GM19455 (cell line): Measurements from ENCODE around the gene PTGR1.
"Not testable (repeated sequence)": the region's sequence is repeated elsewhere in the genome, so short reads cannot be mapped to it uniquely, and the experiment has no call there.

Source experiments
- ATAC-seq: cut with Tn5 transposase; IDR thresholded peaks from one replicate; pipeline ENCODE4 v1.9.1; 2021; ENCODE audit not compliant: unreplicated experiment

Gene PTGR1

GRCh38 chr9:111615928-111616327 lies 16.5 kb upstream of the PTGR1 start:
- ATAC-seq = no peak

DNA sequence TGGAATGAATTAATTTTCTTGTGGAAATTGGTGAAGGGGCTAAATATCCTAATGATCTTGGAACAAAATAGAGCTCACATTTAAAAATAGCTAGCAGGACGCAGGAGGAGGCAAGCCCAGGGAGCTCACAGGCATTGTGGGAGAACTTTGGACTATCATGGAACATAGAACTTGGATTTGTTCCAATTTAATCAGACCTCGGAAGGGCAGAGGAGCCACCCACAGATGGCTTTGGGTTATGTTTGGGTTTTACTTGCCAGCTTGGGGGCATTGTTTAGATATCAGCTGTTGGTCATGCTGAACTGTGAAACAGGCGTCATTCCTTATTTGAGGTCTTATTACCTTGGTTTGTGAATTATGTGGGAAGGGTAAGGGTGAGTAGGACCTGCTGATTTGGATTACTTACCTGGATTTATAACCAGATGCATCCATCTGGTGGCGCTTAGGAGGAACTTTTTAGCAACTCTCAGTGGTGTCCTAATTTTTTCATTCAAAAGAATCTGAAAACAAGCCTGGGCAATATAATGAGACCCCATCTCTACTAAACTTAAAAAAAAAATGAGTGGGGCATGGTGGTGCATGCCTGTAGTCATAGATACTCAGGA lies 14.1 kb upstream of the PTGR1 start:
- ATAC-seq = no peak

GRCh38 chr9:111610845-111611244 lies 11.4 kb upstream of the PTGR1 start:
- no peak for ATAC-seq

DNA sequence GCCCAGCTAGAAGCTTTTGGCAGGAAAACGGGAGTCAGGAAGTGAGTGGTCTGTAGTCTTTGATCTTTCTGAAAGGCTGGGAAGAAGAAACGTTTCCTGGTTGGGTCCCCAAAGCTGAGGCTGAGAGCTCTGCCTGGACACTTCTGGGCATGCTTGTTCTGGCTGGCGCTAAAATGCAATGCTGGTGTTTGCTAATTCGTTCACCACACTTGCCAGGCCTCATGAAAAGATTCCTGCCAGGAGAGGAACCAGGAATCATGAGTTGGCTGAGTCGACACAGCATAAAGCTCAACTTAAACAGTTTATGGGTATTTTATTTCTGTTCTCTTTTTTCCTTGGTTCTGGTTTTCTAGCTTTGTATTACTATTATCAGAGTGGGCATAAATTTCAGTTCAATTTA lies 10.7 kb upstream of the PTGR1 start:
- no peak for ATAC-seq

GRCh38 chr9:111605041-111605559 lies 5.7 kb upstream of the PTGR1 start:
- no peak for ATAC-seq

DNA sequence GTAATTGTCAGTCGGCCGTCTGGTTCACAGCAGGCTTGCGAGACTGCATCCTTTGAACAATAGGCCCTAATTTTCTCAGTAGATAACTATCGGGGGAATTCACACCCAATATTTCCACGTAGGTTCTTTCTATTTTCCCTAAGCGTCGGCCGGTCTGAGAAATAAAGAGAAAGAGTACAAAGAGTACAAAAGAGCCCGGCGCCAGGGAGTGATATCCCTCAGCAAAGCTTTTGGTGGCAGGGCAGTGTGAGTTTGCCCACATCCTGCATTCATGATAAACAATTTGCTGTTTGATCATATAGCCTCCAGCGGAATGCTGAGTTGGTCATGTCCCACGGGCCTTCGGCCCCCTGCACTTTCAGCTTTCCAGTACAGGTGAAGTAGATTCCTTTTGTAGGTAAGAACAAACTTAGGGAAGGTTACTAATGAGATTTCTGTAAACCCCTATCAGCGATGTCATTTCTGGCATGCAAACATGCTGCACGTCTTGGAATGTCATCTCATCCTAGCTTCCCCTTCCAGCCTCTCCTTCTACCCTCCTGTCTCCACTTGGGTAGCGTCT lies 4.7 kb upstream of the PTGR1 start:
- no peak for ATAC-seq

GRCh38 chr9:111603041-111603440 lies 3.6 kb upstream of the PTGR1 start:
- ATAC-seq = no peak

- no peak for ATAC-seq
Measured at GRCh38 chr9:111601237-111602018, 2.0 kb upstream of the PTGR1 start.

DNA sequence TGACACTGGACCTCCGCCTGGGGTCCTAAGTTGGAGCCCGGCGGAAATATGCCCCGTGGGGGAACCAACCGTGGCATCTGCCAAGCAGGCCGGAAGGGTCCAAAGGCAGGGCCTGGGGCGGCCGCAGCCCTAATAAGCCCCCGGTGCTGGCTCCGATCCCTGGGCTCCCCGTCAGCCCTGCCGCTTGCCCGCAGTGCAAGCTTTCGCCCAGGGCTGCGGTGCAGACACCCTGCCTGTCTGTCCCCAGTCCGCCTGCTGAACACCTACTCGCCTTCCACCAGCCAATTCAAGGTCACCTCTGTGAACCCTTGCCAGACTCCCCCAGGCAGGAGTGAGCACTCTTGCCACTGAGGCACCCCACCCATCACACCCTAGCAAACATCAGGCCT lies 502 bp upstream of the PTGR1 start:
- no peak for ATAC-seq

- no peak for ATAC-seq
Measured at GRCh38 chr9:111598733-111599091, 735 bp downstream of the PTGR1 start.

- ATAC-seq = peak; percentile 44
Measured at GRCh38 chr9:111597852-111598732, 1.4 kb downstream of the PTGR1 start.

DNA sequence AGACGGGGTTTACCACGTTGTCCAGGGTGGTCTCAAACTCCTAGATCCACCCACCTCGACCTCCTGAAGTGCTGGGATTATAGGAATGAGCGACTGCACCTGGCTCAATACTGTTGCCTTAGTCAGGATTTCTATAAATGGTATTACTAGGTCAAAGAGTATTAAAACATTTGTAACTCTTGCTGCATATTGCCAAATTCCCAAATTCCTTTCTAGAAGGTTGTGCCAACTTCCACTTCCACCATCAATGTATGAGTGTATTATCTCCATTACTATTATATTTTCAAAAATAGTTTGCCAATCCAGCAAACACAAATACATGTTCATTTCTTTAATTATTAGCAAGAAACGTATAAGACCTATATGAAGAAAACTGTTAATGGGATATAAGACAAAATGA lies 10.6 kb downstream of the PTGR1 start:
- ATAC-seq = no peak

DNA sequence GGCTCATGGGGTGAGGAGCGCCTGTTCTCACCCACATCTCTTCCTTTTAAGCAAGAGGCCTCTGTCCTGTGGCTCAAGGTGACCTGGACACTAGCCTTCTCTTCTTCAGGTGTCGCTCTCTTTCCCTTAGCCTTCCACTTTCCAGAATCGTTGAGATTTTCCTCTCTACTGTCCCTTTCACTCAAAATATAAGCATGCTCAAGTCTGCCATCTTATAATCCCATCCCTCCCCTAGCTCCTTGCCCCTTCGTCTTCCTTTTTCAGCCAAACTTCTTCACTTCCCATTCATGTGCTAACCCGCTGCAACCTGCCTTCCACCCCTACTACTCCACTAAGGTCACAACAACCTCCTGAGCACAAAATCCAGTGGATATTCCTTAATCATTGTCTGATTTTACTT lies 13.1 kb downstream of the PTGR1 start:
- no peak for ATAC-seq

DNA sequence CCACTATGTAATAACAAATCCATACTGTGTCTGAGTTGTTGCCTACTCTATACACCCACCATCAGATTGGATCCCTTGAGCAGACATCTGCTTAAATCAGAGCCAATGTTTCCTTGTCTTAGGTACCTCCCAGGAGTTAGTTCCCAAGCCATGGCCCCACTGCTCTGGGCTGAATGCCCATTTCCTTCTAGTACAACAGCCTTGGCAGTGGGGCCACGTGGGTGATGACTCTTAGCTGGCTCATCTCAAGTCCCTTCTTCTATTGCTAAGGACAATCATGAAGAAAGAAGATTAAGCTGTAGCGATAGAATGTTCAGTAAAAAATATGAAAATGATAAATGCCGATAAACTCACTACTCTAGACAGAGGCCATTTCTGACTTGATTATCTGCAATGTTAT lies 16.6 kb downstream of the PTGR1 start:
- no peak for ATAC-seq

- ATAC-seq = no peak
Measured at GRCh38 chr9:111572950-111573604, 26.4 kb downstream of the PTGR1 start.

DNA sequence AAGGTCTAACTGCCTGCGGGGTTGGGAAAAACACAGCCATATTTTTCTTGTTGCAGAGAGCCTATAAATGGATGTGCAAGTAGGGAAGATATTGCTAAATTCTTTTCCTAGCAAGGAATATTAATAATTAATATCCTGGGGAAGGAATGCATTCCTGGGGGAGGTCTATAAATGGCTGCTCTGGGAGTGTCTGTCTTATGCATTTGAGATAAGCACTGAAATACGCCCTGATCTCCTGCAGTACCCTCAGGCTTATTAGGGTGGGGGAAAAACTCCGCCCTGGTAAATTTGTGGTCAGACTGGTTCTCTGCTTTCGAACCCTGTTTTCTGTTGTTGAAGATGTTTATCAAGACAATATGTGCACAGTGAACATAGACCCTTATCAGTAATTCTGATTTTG lies 31.3 kb downstream of the PTGR1 start:
- ATAC-seq = not testable (repeated sequence)

DNA sequence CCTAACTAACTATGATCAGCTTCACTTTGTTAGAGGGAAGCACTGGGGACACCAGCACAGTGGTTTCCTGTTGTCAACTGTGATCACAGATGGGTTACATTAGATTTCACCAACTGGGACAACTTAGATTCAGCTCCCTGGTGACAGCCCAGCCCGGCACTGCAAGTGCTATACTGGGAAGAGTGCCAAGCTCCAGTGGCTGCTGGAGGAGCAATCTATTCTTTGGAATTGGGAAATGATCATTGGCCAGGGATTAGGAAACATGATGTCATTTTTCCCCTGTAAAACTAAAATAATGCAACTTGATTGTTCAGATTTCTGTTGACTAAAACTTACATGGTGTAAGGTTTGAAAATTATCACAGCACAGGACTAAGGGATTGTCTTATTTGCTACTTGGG lies 33.2 kb downstream of the PTGR1 start:
- ATAC-seq = no peak

GRCh38 chr9:111561165-111561719 lies 38.2 kb downstream of the PTGR1 start:
- ATAC-seq = no peak

DNA sequence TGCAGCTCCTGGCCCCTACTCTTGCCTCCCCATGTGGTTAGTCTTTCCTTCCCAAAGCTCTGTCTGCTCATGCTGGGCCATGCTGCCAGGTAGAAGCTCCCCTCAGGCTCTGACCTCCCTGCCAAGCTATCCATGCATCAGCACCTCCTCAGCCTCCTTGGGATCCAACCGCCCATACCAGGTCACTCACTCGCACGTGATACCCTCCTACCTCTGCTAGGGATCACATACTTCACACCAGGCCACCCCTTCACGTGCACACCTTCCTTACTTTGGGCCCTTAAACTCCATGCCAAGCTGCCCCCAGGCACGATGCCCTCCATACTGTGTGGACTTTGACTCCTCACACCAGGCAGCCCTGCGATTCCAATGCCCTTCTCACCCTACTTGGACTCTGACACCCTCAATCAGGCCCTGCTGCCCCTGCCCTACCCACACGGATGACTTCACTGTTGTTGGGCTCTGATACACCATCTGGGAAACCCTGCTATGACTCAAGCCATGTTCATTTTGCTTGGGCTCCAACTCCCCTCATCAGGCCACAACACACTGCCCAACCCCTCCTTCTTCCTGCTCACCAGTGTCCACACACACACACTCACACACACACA lies 40.3 kb downstream of the PTGR1 start:
- ATAC-seq = no peak

DNA sequence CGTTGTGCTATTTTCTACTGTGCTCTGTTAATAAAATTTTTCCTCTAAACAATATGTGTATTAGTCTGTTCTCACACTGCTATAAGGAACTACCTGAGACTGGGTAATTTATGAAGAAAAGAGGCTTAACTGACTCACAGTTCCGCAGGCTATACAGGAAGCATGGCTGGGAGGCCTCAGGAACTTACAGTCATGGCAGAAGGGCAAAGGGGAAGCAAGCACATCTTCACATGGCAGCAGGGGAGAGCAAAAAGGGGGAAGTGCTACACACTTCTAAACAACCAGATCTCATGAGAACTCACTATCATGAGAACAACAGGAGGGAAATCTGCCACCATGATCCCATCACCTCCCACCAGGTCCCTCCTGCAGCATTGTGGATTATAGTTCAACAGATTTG lies 44.0 kb downstream of the PTGR1 start:
- ATAC-seq = not testable (repeated sequence)
